LNCaP clone FGC (cell line): Measurements from ENCODE around the gene TP53I13.

ENCODE experiments used
- DNase-seq: peaks from one replicate; pipeline ENCODE4 v3.0.0-alpha.2; 2011; ENCODE audit warnings: low read depth
- H3K4me3 ChIP-seq: 2 replicates; pipeline ENCODE4 v1.5.1; 2011; ENCODE audit warnings: mild to moderate bottlenecking, low read depth, low read length, control low read depth
- TF ChIP-seq, protein P1 (sequence below): IDR thresholded peaks from 2 replicates; pipeline ENCODE4 v1.5.1; 2012; ENCODE audit warnings: mild to moderate bottlenecking; ENCODE audit not compliant: control insufficient read depth, insufficient read depth; ENCODE audit errors: extremely low read depth

TP53I13 gene

DNA sequence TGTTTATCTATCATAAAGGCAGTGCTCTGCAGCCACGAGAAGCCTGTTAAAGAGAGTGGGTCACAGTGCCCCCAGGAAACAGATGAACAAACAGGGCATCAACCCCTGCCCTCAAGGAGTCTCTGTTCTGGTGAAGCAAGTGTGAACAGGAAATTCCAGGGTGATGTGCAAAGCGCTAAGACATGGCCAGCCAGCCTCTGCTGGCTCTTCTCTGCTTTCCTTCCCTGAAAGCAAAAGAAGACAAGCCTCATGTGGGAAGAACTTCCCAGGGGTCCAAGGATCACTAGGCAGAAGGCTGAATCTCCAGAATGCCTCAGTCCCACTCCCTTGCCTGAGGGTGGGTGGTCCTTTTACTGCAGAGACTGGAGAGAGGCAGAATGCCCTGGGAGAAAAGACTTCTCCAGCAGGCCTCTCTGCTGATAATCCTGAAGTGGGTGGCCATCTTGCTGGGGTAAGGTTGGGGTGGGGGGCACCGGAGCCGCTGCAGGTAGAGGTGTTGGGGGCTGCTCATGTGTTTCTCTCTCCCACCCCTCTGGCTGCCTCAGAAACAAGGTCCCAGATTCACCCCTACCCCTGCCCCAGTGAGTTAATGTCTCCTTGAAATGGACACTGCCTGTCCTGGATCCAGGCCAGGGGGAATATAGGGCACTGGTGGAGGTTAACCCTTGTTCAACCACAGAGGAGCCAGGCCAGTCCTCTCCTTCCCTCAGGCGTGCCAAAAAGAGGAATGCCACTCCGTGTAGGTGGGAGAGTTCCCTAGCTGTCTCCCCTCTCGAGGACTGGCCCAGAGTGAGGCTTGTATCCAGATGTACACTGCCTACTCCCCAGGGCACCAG lies 26.8 kb downstream of the TP53I13 start:
- no peak for DNase-seq
- no peak overlapping the region for H3K4me3 ChIP-seq
- TF ChIP-seq, protein P1, sequence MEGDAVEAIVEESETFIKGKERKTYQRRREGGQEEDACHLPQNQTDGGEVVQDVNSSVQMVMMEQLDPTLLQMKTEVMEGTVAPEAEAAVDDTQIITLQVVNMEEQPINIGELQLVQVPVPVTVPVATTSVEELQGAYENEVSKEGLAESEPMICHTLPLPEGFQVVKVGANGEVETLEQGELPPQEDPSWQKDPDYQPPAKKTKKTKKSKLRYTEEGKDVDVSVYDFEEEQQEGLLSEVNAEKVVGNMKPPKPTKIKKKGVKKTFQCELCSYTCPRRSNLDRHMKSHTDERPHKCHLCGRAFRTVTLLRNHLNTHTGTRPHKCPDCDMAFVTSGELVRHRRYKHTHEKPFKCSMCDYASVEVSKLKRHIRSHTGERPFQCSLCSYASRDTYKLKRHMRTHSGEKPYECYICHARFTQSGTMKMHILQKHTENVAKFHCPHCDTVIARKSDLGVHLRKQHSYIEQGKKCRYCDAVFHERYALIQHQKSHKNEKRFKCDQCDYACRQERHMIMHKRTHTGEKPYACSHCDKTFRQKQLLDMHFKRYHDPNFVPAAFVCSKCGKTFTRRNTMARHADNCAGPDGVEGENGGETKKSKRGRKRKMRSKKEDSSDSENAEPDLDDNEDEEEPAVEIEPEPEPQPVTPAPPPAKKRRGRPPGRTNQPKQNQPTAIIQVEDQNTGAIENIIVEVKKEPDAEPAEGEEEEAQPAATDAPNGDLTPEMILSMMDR, result no peak

DNA sequence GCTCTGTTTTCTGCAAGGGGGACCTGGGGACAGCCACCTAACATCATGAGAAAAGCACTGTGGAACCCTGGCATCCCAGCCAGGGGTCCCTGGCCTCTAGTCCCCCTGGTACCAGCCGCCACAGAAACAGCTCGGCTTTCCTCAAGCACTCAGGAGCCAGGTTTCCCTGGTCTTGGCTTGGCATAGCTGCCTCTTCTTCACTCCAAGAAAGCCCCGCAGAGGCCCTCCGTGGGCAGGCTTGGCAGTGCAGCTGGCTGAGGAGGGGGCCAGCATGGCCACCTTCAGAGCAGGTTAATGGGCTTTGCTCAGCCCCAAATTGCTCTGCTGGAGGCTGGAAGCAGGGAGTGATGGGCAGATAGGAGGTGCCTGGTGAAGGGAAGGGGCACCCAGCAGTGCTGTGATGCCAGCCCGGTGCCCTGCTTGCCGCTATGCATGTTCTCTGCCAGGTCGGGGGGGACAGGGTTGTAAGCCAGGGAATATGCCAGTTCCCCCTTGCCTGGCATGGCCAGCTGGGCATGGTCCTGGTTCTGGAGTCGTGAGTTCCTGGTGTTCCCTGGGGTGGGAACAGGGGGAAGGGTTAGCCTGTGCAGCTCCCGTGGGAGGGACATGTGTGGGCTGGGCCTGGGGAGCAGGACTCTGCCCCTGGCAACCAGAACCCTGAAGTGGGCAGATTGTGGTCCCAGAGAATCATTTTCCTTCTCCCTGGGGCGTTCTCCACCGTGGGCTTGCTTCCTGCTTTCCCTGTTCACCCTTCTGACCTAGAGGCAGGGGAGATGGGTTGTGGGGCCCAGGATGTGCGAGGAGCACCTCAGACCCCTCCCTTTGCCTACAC lies 27.7 kb downstream of the TP53I13 start:
- TF ChIP-seq, protein P1, result no peak
- DNase-seq, result no peak

DNA sequence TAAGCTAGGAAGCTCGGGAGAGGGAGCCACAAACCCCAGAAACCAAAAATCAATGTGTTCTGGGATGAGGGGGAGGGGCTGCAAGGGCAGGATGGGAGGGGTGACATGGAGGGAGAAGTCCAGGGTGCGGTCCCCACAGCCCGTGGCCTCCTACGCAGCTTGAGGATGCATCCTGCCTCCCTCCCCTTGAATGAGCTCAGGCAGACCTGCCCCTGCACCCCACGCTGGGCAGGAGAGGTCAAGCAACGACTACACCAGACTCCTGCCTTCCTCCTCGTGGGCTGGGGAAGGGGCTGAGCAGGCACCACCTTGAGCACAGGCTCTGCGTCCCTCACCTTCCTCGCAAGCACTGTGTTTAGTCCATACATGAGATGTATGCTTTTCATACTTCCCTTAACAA lies 28.3 kb downstream of the TP53I13 start:
- H3K4me3 ChIP-seq, result no peak overlapping the region
- TF ChIP-seq, protein P1, result no peak
- DNase-seq, result no peak

More for the DNA sequence above, 27.7 kb downstream of the TP53I13 start:
- no peak overlapping the region for H3K4me3 ChIP-seq

DNA sequence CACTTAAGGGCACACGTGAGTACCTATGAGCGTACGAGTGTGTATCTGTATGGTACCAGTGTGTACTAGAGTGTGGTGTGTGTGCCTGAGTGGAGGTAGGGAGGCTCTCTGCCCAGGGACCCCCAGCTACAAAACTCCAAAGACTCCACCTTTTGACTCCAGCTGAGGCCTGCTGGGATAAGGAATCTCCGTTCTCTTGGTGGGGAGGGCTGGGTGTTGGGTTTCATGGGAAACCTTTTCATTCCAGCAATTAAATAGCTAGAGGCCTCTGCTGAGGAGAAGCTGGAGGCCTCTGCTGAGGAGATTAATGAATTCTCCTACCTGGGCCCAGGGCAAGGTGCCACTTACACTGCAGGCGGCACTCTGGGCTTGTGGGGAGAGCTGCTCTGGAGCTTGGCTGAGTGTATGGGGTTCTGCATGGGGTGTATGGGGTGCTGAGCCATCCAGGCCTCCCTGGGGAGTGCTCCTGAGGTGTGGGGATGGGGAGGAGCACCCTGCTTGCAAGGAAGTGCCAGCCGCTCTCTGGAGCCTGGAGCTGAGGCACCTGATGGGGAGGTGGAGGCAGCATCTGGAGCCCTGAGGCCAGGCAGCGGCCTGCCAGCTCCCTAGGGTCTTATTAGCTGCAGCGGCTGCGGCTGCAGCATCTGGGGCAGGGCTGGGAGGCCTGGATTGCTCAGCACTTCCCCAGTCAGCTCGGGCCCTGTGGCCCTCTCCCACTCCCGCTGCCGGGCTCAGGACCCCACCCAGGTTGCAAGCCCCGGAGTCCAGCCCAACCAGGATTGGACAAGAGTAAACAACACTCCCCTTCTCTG lies 29.1 kb downstream of the TP53I13 start:
- TF ChIP-seq, protein P1, result no peak
- H3K4me3 ChIP-seq, result no peak overlapping the region
- no peak for DNase-seq

DNA sequence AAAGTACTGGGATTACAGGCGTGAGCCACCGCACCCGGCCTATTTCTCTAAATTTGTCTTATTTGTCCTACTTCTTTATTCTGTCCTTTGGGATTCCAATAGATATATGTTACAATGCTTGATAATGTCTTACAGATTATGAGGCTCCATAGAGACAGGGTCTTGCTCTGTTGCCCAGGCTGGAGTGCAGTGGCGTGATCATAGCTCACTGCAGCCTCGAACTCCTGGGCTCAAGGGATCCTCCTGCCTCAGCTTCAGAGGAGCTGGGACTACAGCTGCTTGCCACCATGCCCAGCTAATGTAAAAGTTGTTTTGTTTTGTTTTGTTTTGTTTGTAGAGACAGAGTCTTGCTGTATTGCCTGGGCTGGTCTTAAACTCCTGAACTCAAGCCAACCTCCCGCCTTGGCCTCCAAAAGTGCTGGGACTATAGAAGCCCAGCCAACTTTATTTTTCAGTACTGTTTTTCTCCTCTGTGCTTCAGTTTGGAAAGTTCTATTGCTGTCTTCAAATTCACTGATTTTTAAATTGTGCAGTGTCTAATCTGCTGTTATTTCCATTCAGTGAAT lies 34.7 kb downstream of the TP53I13 start:
- TF ChIP-seq, protein P1, result no peak
- H3K4me3 ChIP-seq, result no peak overlapping the region
- no peak for DNase-seq

DNA sequence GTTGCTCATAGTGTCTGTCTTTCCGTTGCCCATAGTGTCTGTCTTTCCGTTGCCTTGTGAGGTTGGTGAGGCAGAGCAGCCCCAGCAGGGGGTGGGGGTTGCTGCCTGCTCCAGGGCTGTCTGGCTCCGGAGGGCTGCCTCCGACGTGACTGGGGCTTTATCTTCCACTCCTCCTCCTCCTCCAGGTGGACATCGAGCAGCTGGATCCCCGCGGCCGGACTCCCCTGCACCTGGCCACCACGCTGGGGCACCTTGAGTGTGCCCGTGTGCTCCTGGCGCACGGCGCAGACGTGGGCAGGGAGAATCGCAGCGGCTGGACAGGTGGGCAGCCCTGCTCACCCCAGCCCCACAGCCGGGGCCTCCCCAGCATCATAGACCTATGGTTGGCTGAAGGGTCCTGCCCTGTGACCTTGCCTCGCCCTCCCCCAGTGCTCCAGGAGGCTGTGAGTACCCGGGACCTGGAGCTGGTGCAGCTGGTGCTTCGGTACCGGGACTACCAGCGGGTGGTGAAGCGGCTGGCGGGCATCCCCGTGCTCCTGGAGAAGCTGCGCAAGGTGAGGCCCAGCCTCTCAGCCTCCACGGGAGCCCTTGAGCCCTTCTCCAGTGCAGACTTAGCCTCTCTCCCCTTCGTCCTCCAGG lies 39.2 kb downstream of the TP53I13 start:
- H3K4me3 ChIP-seq, result no peak overlapping the region
- no peak for DNase-seq
- TF ChIP-seq, protein P1, result no peak
